KOPT-K1 (cell line): Measurements from ENCODE around the gene TSPAN14.

Experiments
- H3K27ac ChIP-seq: fragments of 200-600 bp; sonication (generic); 2 replicates; pipeline ENCODE4 v1.5.1; 2016; ENCODE audit warnings: antibody characterized with exemption, mild to moderate bottlenecking, low read depth, low read length; ENCODE audit not compliant: poor library complexity, severe bottlenecking
- H3K36me3 ChIP-seq: fragments of 200-600 bp; sonication (generic); 2 replicates; pipeline ENCODE4 v1.5.1; 2017; ENCODE audit warnings: antibody characterized with exemption, mild to moderate bottlenecking, low read length, moderate library complexity; ENCODE audit not compliant: insufficient read depth
- H3K9me3 ChIP-seq: fragments of 200-600 bp; sonication (generic); 2 replicates; pipeline ENCODE4 v1.5.1; 2017; ENCODE audit warnings: antibody characterized with exemption, low read length, mild to moderate bottlenecking; ENCODE audit not compliant: insufficient read depth, poor library complexity, severe bottlenecking

Gene TSPAN14

DNA sequence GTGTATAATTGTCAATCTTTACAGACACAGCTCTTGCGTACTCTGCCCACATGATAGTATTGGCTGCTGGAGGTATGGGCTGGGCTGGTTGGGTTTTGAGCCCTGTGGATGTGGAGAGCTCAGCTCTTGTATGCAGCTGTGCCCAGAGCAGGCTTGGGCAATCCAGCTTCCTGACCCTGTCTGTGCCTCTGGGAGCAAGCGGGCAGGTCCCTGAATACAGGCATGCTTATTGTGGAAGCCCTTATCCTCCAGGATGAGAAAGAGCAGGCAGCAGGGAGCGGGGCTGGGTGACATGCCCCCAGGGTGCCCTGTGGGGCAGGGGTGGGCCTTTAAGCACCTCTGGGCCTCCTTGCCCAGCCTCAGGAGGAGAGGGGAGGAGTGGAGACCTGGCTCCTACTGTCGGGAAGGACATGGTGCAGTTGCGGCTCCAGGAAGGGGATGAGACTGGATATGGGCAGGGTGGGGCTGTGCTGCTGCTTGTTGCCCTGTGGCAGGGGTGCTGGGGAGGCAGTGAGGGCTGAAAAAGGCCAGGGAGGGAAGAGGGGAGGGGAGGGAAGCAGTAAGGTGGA is 50.9 kb downstream of the TSPAN14 start:
- Histone ChIP-seq H3K9me3 (no peaks in the 10 kb centered on the region), H3K36me3 (peaks cover 33% of the 10 kb centered on the region), H3K27ac (no peak overlapping the region)

DNA sequence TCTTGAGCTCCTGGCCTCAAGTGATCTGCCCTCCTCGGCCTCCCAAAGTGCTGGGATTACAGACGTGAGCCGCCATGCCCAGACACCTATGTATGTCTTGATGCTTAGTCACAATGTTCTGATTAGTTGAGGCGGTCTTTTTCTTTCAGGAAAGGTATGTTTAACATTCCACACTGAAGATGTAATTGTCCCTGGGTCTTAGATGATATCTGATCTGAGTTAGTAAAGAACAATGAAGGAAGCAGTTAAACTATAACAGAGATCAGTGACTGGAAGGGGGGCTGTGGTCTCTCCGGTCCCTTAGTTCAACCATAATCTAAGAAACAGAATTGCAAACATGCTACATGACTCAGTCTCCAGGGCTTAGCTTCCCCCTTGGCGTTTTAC is 52.1 kb downstream of the TSPAN14 start:
- H3K27ac ChIP-seq: no peak overlapping the region
- peaks cover 44% of the 10 kb centered on the region for H3K36me3 ChIP-seq
- no peaks in the 10 kb centered on the region for H3K9me3 ChIP-seq

DNA sequence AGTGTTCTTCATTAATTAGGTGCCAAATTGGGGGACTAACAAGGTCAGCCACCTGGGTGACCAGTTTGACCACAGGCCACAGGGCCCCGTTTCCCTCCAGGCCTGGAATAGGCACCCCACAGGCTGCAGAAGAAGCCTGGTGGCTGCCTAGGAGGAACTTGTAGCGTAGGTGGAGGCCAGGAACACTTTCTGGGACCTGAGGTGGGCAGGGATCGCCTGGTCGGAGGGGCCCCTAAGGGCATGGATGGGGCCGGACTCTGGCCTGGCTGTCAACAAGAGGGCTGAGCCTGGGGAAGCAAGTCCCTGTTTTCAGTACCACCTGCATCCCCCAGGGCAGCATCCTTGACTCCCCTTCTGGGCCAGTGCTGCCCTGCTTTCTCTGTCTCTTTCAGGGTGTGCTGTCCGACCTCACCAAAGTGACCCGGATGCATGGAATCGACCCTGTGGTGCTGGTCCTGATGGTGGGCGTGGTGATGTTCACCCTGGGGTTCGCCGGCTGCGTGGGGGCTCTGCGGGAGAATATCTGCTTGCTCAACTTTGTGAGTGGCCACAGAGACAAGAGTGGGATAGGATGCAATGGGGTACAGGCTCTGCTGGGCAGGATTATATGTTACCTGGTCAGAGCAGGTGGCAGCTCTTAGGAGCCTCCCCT is 52.9 kb downstream of the TSPAN14 start:
- Histone ChIP-seq H3K27ac (no peak overlapping the region), H3K9me3 (no peaks in the 10 kb centered on the region), H3K36me3 (peaks cover 48% of the 10 kb centered on the region)

DNA sequence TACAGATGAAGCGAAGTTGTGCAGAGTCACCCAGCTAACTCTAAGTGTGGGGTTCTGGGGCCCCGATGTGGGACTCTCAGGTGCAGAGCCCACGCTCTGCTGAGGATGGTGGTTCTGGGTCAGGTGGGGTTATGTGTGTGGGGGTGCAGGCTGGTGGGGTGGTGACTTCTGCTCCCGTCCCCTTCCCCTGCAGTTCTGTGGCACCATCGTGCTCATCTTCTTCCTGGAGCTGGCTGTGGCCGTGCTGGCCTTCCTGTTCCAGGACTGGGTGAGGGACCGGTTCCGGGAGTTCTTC is 54.9 kb downstream of the TSPAN14 start:
- Histone ChIP-seq H3K27ac (no peak overlapping the region), H3K36me3 (peaks cover 69% of the 10 kb centered on the region), H3K9me3 (no peaks in the 10 kb centered on the region)

DNA sequence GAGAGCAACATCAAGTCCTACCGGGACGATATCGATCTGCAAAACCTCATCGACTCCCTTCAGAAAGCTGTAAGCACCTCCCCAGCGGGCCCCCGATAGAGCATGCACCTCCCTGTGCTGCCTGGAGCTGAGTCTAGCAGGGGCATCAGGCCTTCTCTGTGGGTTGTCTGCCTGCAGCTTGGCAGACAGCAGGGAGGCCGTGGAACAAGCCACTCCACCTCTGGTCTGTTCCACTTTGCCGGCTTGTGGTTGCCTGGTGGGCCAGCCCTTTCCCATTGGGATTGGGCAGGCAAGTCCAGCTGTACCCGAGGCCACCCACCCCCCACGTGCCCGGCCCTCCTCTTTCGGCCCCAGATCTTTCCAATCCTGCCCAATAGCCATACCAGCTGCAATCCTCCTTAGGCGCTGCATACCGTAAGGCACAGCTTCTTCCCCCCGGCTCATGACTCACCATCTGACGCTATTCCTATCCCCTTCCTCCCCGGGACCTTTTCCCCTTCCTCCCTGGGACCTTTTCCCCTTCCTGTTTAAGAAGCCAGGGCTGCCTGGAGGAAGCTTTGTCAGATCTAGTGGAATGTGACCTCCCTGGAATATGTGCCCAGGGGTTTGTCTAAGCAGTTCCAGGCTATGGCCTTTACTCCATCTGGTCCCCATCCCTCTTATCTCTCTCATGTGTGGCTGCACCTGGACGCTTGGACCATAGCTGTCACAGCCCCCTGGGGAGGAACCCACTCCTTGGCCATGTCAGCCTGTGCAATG is 55.5 kb downstream of the TSPAN14 start:
- Histone ChIP-seq H3K9me3 (no peaks in the 10 kb centered on the region), H3K36me3 (peaks cover 74% of the 10 kb centered on the region), H3K27ac (no peak overlapping the region)

DNA sequence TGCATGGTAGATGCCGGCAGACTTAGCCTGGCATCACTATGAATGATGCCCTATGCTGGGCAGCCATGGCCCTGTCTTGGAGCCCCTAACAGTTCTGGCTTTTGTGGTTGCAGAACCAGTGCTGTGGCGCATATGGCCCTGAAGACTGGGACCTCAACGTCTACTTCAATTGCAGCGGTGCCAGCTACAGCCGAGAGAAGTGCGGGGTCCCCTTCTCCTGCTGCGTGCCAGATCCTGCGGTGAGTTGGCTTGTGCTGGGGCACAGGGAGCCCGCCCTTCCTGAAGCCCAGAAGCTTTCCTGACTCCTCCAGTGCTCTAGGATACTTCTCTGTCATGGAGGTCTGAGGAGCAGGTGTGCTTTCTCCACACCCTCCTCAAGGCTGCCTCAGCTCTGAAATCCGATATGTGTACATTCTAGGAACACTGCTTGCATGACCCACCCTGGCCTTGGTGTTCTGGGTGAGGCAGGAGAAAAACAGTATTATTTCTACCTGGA is 58.0 kb downstream of the TSPAN14 start:
- H3K36me3 ChIP-seq: peaks cover 80% of the 10 kb centered on the region
- no peaks in the 10 kb centered on the region for H3K9me3 ChIP-seq
- no peak overlapping the region for H3K27ac ChIP-seq

DNA sequence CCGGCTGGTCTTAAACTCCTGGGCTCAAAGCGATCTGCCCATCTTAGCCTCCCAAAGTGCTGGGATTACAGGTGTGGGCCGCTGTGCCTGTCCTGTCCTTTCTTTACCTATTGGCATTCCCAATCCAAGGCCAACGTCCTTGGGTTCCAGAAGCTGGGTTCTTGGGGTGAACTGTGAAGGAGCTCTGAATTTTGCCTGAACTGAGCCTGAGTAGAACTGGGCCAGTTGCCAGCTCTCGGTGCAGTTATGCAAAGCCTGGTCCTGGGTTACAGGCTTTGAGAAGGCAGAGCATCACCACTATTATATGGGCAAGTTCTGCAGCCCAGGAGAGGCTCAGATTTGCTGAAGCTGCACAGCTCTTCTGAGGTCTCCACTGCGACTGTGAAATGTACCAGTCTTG is 59.0 kb downstream of the TSPAN14 start:
- no peak overlapping the region for H3K27ac ChIP-seq
- H3K36me3 ChIP-seq: peaks cover 90% of the 10 kb centered on the region
- H3K9me3 ChIP-seq: no peaks in the 10 kb centered on the region

DNA sequence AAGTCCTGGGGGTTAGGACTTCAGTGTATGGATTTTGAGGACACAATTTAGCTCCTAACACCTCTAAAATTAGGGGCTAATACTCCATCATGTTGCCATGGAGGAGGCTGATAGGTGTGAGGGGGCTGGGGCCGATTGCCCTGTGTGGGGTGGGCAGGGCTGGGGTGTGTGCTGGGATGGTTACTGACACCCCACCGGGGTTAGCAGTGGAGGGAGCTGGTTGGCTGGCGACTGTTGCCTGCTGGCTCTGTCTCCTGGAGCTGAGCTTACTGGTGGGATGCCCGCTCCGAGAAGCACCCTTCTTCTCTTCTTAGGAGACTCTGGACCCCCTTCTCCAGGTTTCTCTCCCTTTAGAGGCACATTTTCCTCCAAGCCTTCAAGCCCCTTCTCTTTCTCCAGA is 61.4 kb downstream of the TSPAN14 start:
- no peak overlapping the region for H3K27ac ChIP-seq
- no peaks in the 10 kb centered on the region for H3K9me3 ChIP-seq
- peaks cover 90% of the 10 kb centered on the region for H3K36me3 ChIP-seq

DNA sequence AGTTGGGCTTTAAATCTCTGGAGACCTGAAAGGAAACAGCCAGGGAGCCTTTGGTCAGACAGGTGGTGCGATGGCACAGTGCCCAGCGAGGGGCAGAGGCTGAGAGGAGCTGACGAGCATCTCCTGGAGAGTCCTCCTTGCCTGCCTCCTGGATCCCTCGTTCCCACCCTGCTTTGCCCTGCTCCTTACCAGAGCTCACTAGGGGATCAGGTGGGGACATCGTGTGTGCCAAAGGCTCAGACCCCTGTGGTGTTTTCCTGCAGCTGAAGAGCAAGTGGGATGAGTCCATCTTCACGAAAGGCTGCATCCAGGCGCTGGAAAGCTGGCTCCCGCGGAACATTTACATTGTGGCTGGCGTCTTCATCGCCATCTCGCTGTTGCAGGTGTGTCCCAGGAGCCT is 61.8 kb downstream of the TSPAN14 start:
- Histone ChIP-seq H3K27ac (no peak overlapping the region), H3K36me3 (peaks cover 90% of the 10 kb centered on the region), H3K9me3 (no peaks in the 10 kb centered on the region)

DNA sequence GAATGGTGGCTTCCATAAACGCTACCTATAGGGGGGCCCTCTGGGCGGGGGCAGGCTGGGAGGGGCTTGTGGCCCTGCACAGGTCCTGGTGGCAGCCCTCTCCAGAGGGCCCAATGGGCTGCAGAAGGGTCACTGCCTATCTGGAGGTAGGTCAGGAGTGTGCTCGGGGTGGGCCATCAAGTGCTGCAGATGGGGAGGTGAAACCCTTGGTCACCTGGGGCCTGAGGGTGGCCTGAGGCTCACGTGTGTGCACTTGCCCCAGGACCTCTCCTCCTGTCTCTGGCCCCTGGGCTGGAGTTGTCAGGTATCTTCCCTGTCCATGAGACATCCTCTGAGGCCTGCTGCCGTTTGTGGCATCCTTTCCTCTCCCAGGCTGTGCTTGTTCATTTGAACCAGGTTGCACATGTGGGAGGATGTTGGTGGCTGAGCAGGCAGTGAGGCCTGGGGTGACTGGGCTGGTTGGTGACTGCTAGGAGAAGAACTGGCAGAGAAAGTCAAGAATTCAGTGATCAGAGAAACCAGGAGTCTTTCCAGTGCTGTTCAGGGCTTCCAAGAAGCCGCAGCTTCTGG is 62.5 kb downstream of the TSPAN14 start:
- Histone ChIP-seq H3K9me3 (no peaks in the 10 kb centered on the region), H3K27ac (no peak overlapping the region)

DNA sequence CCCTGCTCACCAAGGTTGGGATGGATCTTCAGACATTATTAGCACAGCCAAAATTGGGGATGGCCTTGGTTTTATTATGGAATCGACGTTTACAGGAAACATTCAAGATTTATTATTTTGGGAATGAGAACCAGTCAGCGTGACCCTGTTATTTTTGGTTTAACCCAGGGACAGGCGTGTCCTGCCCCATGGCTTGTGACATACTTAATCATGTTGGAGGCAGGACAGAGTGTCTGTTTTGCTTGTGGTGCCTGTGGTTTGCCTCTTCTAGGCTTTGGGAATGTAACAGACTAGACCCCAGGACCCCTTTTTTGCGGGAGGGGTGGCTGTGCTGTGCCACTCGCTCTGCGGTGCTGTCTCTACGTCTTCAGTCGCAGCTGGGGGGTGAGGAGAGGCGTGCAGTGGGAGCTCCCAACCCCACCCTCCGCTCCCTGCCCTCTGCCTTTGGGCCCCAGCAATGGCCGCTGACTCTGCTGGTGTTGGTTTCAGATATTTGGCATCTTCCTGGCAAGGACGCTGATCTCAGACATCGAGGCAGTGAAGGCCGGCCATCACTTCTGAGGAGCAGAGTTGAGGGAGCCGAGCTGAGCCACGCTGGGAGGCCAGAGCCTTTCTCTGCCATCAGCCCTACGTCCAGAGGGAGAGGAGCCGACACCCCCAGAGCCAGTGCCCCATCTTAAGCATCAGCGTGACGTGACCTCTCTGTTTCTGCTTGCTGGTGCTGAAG is 63.5 kb downstream of the TSPAN14 start:
- Histone ChIP-seq H3K27ac (no peak overlapping the region), H3K36me3 (peaks cover 80% of the 10 kb centered on the region), H3K9me3 (no peaks in the 10 kb centered on the region)

More for the DNA sequence above, 62.5 kb downstream of the TSPAN14 start:
- H3K36me3 ChIP-seq: peaks cover 90% of the 10 kb centered on the region

DNA sequence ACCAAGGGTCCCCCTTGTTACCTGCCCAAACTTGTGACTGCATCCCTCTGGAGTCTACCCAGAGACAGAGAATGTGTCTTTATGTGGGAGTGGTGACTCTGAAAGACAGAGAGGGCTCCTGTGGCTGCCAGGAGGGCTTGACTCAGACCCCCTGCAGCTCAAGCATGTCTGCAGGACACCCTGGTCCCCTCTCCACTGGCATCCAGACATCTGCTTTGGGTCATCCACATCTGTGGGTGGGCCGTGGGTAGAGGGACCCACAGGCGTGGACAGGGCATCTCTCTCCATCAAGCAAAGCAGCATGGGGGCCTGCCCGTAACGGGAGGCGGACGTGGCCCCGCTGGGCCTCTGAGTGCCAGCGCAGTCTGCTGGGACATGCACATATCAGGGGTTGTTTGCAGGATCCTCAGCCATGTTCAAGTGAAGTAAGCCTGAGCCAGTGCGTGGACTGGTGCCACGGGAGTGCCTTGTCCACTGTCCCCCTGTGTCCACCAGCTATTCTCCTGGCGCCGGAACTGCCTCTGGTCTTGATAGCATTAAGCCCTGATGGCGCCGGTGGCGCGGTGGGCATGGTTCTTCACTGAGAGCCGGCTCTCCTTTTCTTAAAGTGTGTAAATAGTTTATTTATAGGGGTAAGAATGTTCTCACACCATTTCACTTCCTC is 64.2 kb downstream of the TSPAN14 start:
- H3K36me3 ChIP-seq: peaks cover 73% of the 10 kb centered on the region
- no peaks in the 10 kb centered on the region for H3K9me3 ChIP-seq
- H3K27ac ChIP-seq: no peak overlapping the region

DNA sequence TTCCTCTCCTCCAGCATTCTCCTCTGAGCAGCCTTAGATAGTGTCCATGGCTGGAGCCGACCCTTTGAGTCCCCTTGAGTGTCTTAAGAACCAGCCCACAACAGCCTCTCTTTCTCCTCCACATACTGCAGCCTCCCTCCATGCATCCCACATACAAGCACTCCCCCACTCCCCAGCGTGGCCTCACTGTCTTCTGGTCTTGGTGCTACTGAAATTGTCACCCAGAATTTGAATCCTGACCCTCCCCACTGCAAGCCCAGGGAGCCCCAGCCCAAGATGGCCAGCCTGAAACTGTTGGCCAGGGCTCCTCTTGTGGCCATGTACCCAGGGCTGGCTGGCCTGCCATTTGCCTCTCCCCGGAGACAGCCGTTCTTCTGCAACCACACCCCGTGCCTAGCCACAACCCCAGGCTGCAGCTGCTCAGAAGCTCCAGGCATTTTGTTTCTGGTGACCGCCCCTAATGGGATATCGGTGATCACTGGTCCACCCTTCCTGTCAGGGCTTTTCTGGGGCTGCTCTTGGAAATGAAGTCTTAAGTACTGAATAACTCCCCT is 64.8 kb downstream of the TSPAN14 start:
- Histone ChIP-seq H3K36me3 (peaks cover 67% of the 10 kb centered on the region), H3K9me3 (no peaks in the 10 kb centered on the region), H3K27ac (no peak overlapping the region)

DNA sequence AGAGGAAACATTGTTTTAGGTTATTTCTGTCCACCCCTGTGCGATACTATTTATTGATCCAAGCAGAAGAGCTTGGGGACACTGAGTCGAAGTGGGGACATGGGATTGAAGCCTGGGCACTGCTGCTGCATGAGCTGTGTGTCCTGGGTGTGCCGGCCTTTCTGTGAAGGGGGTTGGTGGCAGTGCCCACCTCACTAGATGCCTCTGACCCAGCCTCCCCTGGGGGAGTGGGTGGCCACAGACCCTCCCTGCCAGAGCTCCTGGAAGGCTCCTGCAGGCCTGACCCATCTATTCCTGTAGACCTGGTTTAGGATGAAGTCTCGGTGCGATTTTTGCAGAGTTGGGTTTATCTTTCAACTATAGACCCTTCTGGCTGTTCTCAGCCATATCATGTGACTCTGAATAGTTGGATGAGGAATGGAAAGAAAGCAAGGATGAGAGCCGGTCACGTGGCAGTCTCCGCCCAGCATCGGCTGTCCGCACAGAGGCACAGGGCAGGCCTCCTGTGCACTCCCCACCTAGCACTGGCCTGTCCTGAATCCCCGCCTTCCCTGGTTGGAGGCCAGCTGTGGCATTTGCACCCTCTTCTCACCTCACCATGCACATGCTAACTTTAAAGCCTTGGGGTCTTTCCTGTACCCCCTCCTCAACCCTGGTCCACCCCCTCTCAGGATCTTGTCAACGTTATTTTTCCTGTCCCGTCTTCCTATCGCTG is 66.0 kb downstream of the TSPAN14 start:
- H3K9me3 ChIP-seq: no peaks in the 10 kb centered on the region
- H3K36me3 ChIP-seq: peaks cover 55% of the 10 kb centered on the region
- H3K27ac ChIP-seq: no peak overlapping the region
